PC-9 (cell line): Measurements from ENCODE around the gene REXO5.

Source experiments
- CTCF ChIP-seq: fragments of 200-600 bp; sonication (generic); conservative IDR thresholded peaks from 2 replicates; pipeline ENCODE4 v1.6.1; 2017; ENCODE audit warnings: mixed run types, antibody characterized with exemption, mild to moderate bottlenecking, moderate library complexity
- EZH2 ChIP-seq: fragments of 200-600 bp; sonication (generic); IDR thresholded peaks from 2 replicates; pipeline ENCODE4 v1.8.0; 2017; ENCODE audit warnings: antibody characterized with exemption, low read depth

GRCh38 chr16:20803192-20803560, 3.2 kb upstream of the REXO5 start:
- TF ChIP-seq CTCF, result no peak
- no peak for TF ChIP-seq EZH2
